Ovary (tissue), 3 donors: ENCODE measurements around the gene PHF21A.

ENCODE experiments used
- CTCF ChIP-seq, 3 donors: fragments of 450-650 bp in 2 of 3; fragments of 200-600 bp in 1 of 3; IDR thresholded peaks; one replicate each; pipeline versions ENCODE4 v1.5.1 to v1.8.0; 2016 to 2022; ENCODE audit warnings: antibody characterized with exemption in 3 of 3, mild to moderate bottlenecking in 1 of 3
- EP300 ChIP-seq: sonication (generic); formaldehyde crosslinking; IDR thresholded peaks from one replicate; pipeline ENCODE4 v1.6.1; 2017; ENCODE audit warnings: antibody characterized with exemption
- POLR2A ChIP-seq: fragments of 450-650 bp; IDR thresholded peaks from one replicate; pipeline ENCODE4 v1.6.1; 2017; ENCODE audit warnings: antibody characterized with exemption, mild to moderate bottlenecking, moderate library complexity
- donor health status: DM: no; HTN: no; CAD: no.

GRCh38 chr11:45924036-45924915 lies 197.0 kb downstream of the PHF21A start:
- no peak for TF ChIP-seq CTCF (IDR thresholded peaks at IDR 0.05)
- no peak for TF ChIP-seq POLR2A
- TF ChIP-seq EP300: no peak
